HG03442 (cell line): ENCODE data around the gene PHF21B.

Experiments
- ATAC-seq: cut with Tn5 transposase; IDR thresholded peaks from one replicate; pipeline ENCODE4 v1.9.1; 2021; ENCODE audit warnings: mild to moderate bottlenecking, moderate library complexity; ENCODE audit not compliant: unreplicated experiment

PHF21B gene

GRCh38 chr22:44940130-44940529 lies 69.7 kb downstream of the PHF21B start:
- no peak for ATAC-seq

- ATAC-seq: no peak
These were observed 70.4 kb downstream of the PHF21B start for GRCh38 chr22:44939451-44939850.

GRCh38 chr22:44938886-44939285 lies 70.9 kb downstream of the PHF21B start:
- no peak for ATAC-seq

GRCh38 chr22:44937216-44937615 lies 72.6 kb downstream of the PHF21B start:
- no peak for ATAC-seq

GRCh38 chr22:44936201-44936600 lies 73.6 kb downstream of the PHF21B start:
- ATAC-seq: no peak

- ATAC-seq: no peak
These were observed 74.1 kb downstream of the PHF21B start for GRCh38 chr22:44935724-44936123.

GRCh38 chr22:44934454-44934735 lies 75.4 kb downstream of the PHF21B start:
- ATAC-seq: no peak

- ATAC-seq: no peak
These were observed 75.9 kb downstream of the PHF21B start for GRCh38 chr22:44933666-44934453.

- no peak for ATAC-seq
These were observed 77.3 kb downstream of the PHF21B start for GRCh38 chr22:44932493-44932892.

- ATAC-seq: no peak
These were observed 78.0 kb downstream of the PHF21B start for GRCh38 chr22:44931766-44932165.

GRCh38 chr22:44931077-44931540 lies 78.7 kb downstream of the PHF21B start:
- no peak for ATAC-seq

- ATAC-seq: no peak
These were observed 79.1 kb downstream of the PHF21B start for GRCh38 chr22:44930711-44931035.

- ATAC-seq: no peak
These were observed 79.6 kb downstream of the PHF21B start for GRCh38 chr22:44930016-44930710.

GRCh38 chr22:44929359-44930015 lies 80.3 kb downstream of the PHF21B start:
- no peak for ATAC-seq

- no peak for ATAC-seq
These were observed 81.0 kb downstream of the PHF21B start for GRCh38 chr22:44928711-44929358.

- ATAC-seq: no peak
These were observed 81.7 kb downstream of the PHF21B start for GRCh38 chr22:44928136-44928463.

GRCh38 chr22:44927463-44928135 lies 82.2 kb downstream of the PHF21B start:
- no peak for ATAC-seq

- no peak for ATAC-seq
These were observed 83.1 kb downstream of the PHF21B start for GRCh38 chr22:44926491-44927415.

- ATAC-seq: no peak
These were observed 83.7 kb downstream of the PHF21B start for GRCh38 chr22:44926124-44926475.

- no peak for ATAC-seq
These were observed 84.2 kb downstream of the PHF21B start for GRCh38 chr22:44925465-44926123.
